NCI-H2029 (cell line): ENCODE results near the gene USP16.
"Not testable (repeated sequence)": the region's sequence is repeated elsewhere in the genome, so short reads cannot be mapped to it uniquely, and the experiment has no call there.

Source experiments
- DNase-seq: peaks from one replicate; lab custom pipeline; 2025; lab: John Stamatoyannopoulos, UW

The USP16 gene

GRCh38 chr21:29024474-29025327, at the start of gene USP16:
Gene USP16, plus strand, starts transcription at chr21:29024668. Its CDS starts 3,246 bp downstream, at chr21:29027914.
- peak; percentile 94 for DNase-seq

GRCh38 chr21:28975397-28975796, 49.1 kb upstream of the USP16 start:
- DNase-seq: no peak

GRCh38 chr21:28979092-28979491, 45.4 kb upstream of the USP16 start:
- DNase-seq: no peak

- DNase-seq: no peak
These were observed 41.8 kb upstream of the USP16 start for GRCh38 chr21:28982637-28983036.

GRCh38 chr21:28986677-28987076, 37.8 kb upstream of the USP16 start:
- DNase-seq: no peak

GRCh38 chr21:28988146-28988545, 36.3 kb upstream of the USP16 start:
- DNase-seq: not testable (repeated sequence)

GRCh38 chr21:28991861-28992525, 32.5 kb upstream of the USP16 start:
- DNase-seq: no peak

- peak; percentile 98 for DNase-seq
These were observed 31.8 kb upstream of the USP16 start, which contains the start of gene LTN1 for GRCh38 chr21:28992526-28993292. Gene LTN1, minus strand, starts transcription at chr21:28992877. Its CDS starts 72 bp downstream, at chr21:28992805.

GRCh38 chr21:28993293-28993629, 31.2 kb upstream of the USP16 start:
- DNase-seq: no peak

GRCh38 chr21:29002442-29003144, 21.9 kb upstream of the USP16 start:
- DNase-seq: peak; percentile 98

- no peak for DNase-seq
These were observed 18.8 kb upstream of the USP16 start for GRCh38 chr21:29005696-29006095.

- DNase-seq: no peak
These were observed 17.3 kb upstream of the USP16 start for GRCh38 chr21:29007135-29007534.

GRCh38 chr21:29007810-29008209, 16.7 kb upstream of the USP16 start:
- DNase-seq: no peak

GRCh38 chr21:29008367-29008766, 16.1 kb upstream of the USP16 start:
- no peak for DNase-seq

GRCh38 chr21:29011236-29011635, 13.2 kb upstream of the USP16 start:
- not testable (repeated sequence) for DNase-seq

- DNase-seq: no peak
These were observed 6.7 kb upstream of the USP16 start for GRCh38 chr21:29017639-29018237.

GRCh38 chr21:29018540-29018939, 5.9 kb upstream of the USP16 start:
- no peak for DNase-seq

GRCh38 chr21:29022166-29022565, 2.3 kb upstream of the USP16 start:
- DNase-seq: no peak

- no peak for DNase-seq
These were observed 853 bp downstream of the USP16 start for GRCh38 chr21:29025328-29025713.

- DNase-seq: no peak
These were observed 5.1 kb downstream of the USP16 start for GRCh38 chr21:29029524-29029923.

GRCh38 chr21:29030909-29031308, 6.4 kb downstream of the USP16 start:
- no peak for DNase-seq

- no peak for DNase-seq
These were observed 8.8 kb downstream of the USP16 start for GRCh38 chr21:29033301-29033700.
